Astrocyte (in vitro differentiated cells and primary cell): Measurements from ENCODE around the gene C1orf105.

ENCODE experiments used
- EZH2 ChIP-seq: IDR thresholded peaks from 2 replicates; pipeline ENCODE4 v1.6.1; 2012; ENCODE audit warnings: mild to moderate bottlenecking, low read length, inconsistent platforms; ENCODE audit not compliant: insufficient read depth
- TF ChIP-seq, protein P1 (sequence below): IDR thresholded peaks from 2 replicates; pipeline ENCODE4 v1.5.1; 2011; ENCODE audit warnings: low read depth, mild to moderate bottlenecking, inconsistent platforms, low read length, moderate library complexity; ENCODE audit not compliant: insufficient read depth

DNA sequence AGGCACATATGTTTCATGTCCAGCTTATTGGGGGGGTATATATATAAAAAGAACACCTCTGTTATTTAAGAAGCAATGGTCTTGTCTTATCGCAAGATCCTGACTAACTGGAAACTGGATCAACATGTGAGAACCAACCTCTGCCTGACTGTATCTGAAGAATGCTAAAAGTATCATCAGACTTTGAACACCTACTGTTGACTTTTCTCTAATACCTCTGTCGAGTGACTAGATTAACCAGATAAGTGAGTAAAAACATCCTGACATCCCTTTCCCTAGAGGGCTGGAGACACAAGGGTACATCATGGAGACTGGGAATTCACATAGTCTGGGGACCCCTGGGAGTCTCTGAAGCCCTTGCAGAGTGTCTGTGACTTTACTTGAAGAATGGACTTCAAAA, 49.7 kb downstream of the C1orf105 start:
- TF ChIP-seq, protein P1, sequence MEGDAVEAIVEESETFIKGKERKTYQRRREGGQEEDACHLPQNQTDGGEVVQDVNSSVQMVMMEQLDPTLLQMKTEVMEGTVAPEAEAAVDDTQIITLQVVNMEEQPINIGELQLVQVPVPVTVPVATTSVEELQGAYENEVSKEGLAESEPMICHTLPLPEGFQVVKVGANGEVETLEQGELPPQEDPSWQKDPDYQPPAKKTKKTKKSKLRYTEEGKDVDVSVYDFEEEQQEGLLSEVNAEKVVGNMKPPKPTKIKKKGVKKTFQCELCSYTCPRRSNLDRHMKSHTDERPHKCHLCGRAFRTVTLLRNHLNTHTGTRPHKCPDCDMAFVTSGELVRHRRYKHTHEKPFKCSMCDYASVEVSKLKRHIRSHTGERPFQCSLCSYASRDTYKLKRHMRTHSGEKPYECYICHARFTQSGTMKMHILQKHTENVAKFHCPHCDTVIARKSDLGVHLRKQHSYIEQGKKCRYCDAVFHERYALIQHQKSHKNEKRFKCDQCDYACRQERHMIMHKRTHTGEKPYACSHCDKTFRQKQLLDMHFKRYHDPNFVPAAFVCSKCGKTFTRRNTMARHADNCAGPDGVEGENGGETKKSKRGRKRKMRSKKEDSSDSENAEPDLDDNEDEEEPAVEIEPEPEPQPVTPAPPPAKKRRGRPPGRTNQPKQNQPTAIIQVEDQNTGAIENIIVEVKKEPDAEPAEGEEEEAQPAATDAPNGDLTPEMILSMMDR: no peak
- TF ChIP-seq EZH2: no peak
